ENCODE data around the gene IQCK. TPM values are rescaled to one million over a fixed set of nuclear protein-coding genes. Genes with fewer than 3 reads are reported as not detected.

IQCK gene
- total and polyA plus RNA-seq, 10 donors: 3.6 to 19.9 (median 7.4) TPM

- intact Hi-C loops (cut with DNase I; ENCODE audit: low total_unique reads): no loop called here
Observed at GRCh38 chr16:19705843-19706242, 12.2 kb upstream of the IQCK start.

DNA sequence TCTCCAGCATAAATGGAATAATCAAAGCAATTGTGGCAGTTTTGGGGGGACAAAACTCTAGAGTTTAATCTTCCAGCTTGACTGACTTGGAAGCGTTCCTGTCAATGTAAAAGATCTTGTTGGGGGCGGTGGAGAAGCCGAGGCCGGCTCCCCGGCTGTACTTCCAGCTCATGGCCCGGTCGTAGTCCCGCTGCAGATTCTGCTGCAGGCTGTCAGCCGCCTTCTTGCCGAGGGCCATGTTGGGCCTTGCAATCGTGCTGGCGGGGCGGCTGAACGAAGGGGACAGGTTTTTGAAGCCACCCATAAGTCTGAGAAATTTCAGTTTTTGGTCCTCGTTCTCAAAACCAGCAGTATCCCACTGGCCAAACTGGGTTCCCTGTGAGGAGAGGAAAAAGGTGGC is 11.2 kb upstream of the IQCK start:
- no peaks in the 10 kb centered on the region for H3K4me1 ChIP-seq
- 96 to 99% (median 97%) methylated on average over 14 to 15 of the region's 15 CpGs for WGBS, 5 donors
- H3K4me3 ChIP-seq: no peak overlapping the region
- no peak for TF ChIP-seq POLR2A (IDR thresholded peaks at IDR 0.05)
- TF ChIP-seq CTCF (IDR thresholded peaks at IDR 0.05 in 8 of 11, conservative IDR thresholded peaks at IDR 0.05 in 3 of 11): no peak
- TF ChIP-seq POLR2AphosphoS5 (IDR thresholded peaks at IDR 0.05): no peak
- H3K27ac ChIP-seq: no peak overlapping the region
- H3K9me3 ChIP-seq: no peaks in the 10 kb centered on the region
- peaks cover 0 to 97% (median 53%) of the 10 kb centered on the region in 6 donors for H3K36me3 ChIP-seq
- no peaks in the 10 kb centered on the region for H3K27me3 ChIP-seq (replicated peaks in 1 of 7)
- intact Hi-C loops (cut with DNase I; ENCODE audit: low total_unique reads): no loop called here
- no peak for DNase-seq

More at GRCh38 chr16:19705843-19706242, 12.2 kb upstream of the IQCK start:
- Histone ChIP-seq H3K9me3 (no peaks in the 10 kb centered on the region), H3K4me1 (no peaks in the 10 kb centered on the region), H3K4me3 (no peak overlapping the region), H3K27me3 (replicated peaks in 1 of 7) (no peaks in the 10 kb centered on the region), H3K27ac (peak overlapping the region in 3 of 8 donors; percentile 22 to 71 (median 64)), H3K36me3 (peaks cover 0 to 97% (median 61%) of the 10 kb centered on the region in 6 donors)
- 73 to 90% (median 87%) methylated on average over 3 to 5 of the region's 5 CpGs for WGBS, 5 donors
- TF ChIP-seq CTCF (IDR thresholded peaks at IDR 0.05 in 8 of 11, conservative IDR thresholded peaks at IDR 0.05 in 3 of 11): no peak
- no peak for TF ChIP-seq POLR2A (IDR thresholded peaks at IDR 0.05)
- TF ChIP-seq POLR2AphosphoS5 (IDR thresholded peaks at IDR 0.05): no peak
- no peak for DNase-seq

DNA sequence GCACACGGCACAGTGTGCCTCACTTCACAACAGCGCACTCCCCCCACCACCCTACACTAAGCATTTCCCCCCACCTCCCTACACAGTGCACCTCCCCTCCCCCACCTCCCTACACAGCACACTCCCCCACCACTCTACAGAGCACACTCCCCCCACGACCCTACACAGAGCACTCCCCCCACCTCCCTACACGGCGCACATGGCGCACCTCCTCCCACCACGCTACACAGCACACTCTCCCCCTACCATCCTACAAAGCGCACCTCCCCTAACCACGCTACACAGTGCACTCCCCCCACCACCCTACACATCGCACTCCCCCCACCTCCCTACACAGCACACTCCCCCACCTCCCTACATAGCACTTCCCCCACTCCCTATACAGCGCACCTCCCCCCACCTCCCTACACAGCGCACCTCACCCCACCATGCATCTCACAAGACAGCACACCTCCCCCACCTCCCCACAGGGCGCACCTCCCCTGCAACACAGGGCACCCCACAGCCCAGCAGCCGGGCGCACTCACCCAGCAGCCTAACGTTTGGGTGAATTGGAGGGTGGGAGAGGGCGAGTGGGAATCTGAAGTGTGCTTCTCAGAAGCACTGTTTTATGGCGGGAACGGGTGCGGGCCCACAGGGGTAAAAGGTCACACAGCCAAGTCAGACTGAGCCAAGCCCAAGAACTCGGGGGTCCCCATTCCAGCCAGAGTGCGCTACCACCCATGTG is 10.3 kb upstream of the IQCK start:
- Histone ChIP-seq H3K27me3 (replicated peaks in 1 of 7) (no peaks in the 10 kb centered on the region), H3K4me3 (no peak overlapping the region), H3K4me1 (no peaks in the 10 kb centered on the region), H3K36me3 (peaks cover 0 to 97% (median 50%) of the 10 kb centered on the region in 6 donors), H3K9me3 (no peaks in the 10 kb centered on the region), H3K27ac (no peak overlapping the region)
- 87 to 93% (median 90%) methylated on average over 20 to 22 of the region's 22 CpGs for WGBS, 5 donors
- DNase-seq: no peak
- TF ChIP-seq POLR2A (IDR thresholded peaks at IDR 0.05) (no peak), POLR2AphosphoS5 (IDR thresholded peaks at IDR 0.05) (no peak), CTCF (IDR thresholded peaks at IDR 0.05 in 8 of 11, conservative IDR thresholded peaks at IDR 0.05 in 3 of 11) (no peak)
- intact Hi-C loops (cut with DNase I; ENCODE audit: low total_unique reads): no loop called here

GRCh38 chr16:19708296-19709205 is 9.5 kb upstream of the IQCK start:
- H3K27ac ChIP-seq: no peak overlapping the region

More at GRCh38 chr16:19708296-19709205, 9.5 kb upstream of the IQCK start:
- DNase-seq: no peak
- H3K9me3 ChIP-seq: no peaks in the 10 kb centered on the region
- H3K4me3 ChIP-seq: no peak overlapping the region
- H3K36me3 ChIP-seq: peaks cover 0 to 96% (median 48%) of the 10 kb centered on the region in 6 donors
- intact Hi-C loops (cut with DNase I; ENCODE audit: low total_unique reads): no loop called here
- WGBS, 5 donors: 87 to 96% (median 89%) methylated on average over 13 to 18 of the region's 18 CpGs
- no peaks in the 10 kb centered on the region for H3K4me1 ChIP-seq
- no peaks in the 10 kb centered on the region for H3K27me3 ChIP-seq (replicated peaks in 1 of 7)
- TF ChIP-seq POLR2AphosphoS5 (IDR thresholded peaks at IDR 0.05) (no peak), CTCF (IDR thresholded peaks at IDR 0.05 in 8 of 11, conservative IDR thresholded peaks at IDR 0.05 in 3 of 11) (no peak), POLR2A (IDR thresholded peaks at IDR 0.05) (no peak)
